ENCODE measurements around the gene FLII.

- TF ChIP-seq CTCF (IDR thresholded peaks at IDR 0.05): no peak
- TF ChIP-seq POLR2A (IDR thresholded peaks at IDR 0.05): no peak
Observed at GRCh38 chr17:18250259-18250658, 8.3 kb downstream of the FLII start.
